Embryonic facial prominence (tissue), 1 donor: ENCODE data around the gene PLEKHS1.

ENCODE experiments used
- DNase-seq: peaks from one replicate; pipeline ENCODE4 v3.0.0-alpha.2; 2016; ENCODE audit errors: extremely low spot score

The PLEKHS1 gene

GRCh38 chr10:113751181-113751732 is at the start of gene PLEKHS1:
PLEKHS1 (plus strand) TSS chr10:113751682; CDS start chr10:113755278, 3,596 bp downstream.
- DNase-seq, result no peak

- DNase-seq, result no peak
Observed at GRCh38 chr10:113704637-113705343, 46.7 kb upstream of the PLEKHS1 start.

DNA sequence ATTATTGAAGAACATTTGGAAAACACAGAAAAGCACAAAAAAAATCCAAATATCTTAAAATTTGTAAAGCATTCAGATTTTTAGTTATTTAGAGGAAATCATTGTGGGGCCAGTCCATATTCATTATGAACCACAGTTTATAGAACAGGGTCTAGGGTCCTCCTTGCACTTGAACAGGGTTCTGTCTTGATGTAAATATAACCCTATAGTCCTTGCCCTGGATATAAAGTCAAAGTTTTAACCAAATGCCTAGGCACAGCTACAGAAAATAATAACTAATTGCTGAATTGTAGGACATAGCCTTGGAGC is 46.2 kb upstream of the PLEKHS1 start:
- DNase-seq, result no peak

DNA sequence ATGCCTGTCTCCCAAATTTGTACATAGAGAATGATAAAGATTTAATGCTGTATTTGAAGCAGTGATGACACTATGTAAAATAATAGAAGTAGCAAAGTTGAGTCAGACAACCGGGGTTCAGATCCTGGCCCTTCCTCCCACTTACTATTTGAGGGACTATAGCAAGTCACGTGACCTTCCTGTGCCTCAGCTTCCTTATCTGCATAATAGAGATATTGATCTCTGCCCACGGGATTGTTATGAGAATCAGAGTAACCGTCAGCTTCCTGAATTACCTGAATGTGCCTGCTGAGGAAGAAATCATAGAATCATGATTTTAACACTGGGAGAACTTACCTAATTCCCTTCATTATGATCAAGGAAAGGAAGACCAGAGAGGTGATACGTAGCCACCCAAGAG is 44.9 kb upstream of the PLEKHS1 start:
- DNase-seq, result no peak

- DNase-seq, result no peak
Observed at GRCh38 chr10:113708640-113709039, 42.8 kb upstream of the PLEKHS1 start.

- no peak for DNase-seq
Observed at GRCh38 chr10:113709221-113709838, 42.2 kb upstream of the PLEKHS1 start.

GRCh38 chr10:113711142-113711541 is 40.3 kb upstream of the PLEKHS1 start:
- no peak for DNase-seq

- DNase-seq, result no peak
Observed at GRCh38 chr10:113712024-113712423, 39.5 kb upstream of the PLEKHS1 start.

- no peak for DNase-seq
Observed at GRCh38 chr10:113712755-113713639, 38.5 kb upstream of the PLEKHS1 start.

DNA sequence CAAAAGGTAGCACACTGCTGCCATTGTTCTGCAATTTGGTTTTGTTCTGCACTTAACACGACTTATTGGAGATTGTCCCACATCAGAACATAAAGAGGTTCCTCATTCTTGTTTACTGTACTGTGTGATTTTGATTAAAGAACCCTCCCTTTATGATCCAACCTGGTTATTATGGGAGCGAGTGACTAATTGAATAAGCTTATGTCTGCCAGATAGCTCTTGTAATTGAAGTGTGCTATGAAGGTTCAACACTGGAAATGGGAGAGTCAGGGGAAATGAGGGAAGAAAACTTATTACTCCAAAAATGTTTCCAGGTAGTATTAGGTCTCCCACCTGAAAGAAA is 37.9 kb upstream of the PLEKHS1 start:
- DNase-seq, result no peak

DNA sequence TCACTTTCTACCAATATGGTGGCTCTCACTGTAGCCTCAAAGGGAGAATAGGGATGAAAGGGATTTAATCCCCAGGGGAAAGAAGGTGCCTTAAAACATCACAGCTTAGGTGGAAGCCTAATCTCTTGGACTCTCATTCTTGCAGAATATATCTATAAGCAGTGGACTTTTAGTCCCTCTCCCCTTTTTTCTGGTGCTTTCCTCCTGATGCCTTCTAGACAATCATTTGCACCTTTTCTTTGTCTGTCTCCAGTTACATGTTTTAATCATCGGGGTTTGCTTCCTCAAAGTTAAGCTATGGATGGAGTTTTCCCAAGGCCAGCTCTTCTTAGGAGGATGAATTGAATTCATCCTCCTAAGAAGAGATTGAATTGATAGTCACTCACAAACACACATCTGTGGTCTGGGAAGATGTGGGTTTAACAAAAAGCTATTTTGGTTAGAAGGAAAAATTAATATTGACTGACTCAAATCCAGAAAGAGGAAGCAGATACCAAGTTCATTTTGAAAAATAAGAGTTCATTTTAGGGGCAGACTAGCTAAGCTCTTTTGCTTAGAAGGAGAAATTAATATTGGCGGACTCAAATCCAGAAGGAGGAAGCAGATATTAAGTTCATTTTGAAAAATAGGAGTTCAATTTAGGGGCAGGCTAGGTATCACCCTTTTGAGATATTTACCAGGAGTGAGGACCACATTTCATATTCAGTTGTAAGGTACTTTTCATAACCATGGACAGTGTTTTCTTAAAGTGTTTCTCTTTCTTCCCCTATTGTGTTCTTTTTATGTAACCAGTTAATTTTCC is 35.2 kb upstream of the PLEKHS1 start:
- no peak for DNase-seq

GRCh38 chr10:113718969-113719822 is 32.3 kb upstream of the PLEKHS1 start:
- DNase-seq, result no peak

DNA sequence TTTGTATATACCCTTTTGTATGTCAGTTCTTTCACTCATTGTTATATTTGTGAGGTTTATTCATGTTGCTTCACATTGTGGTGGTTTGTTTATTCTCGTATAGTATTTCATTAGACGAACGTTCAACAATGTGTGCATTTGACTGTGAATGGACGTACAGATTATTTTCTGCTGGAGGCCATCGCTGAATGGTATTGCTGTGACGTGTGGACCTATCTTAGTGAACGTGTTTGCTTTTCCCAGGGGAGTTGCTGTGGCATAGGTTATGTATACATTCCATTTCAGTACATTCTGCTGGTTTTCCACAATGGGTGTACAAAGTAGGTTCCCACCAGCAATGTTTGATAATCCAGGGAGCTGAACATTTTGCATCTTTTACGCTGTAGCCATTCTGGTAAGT is 31.1 kb upstream of the PLEKHS1 start:
- DNase-seq, result no peak

GRCh38 chr10:113732160-113732881 is 19.2 kb upstream of the PLEKHS1 start:
- no peak for DNase-seq

- DNase-seq, result no peak
Observed at GRCh38 chr10:113732966-113733365, 18.5 kb upstream of the PLEKHS1 start.

DNA sequence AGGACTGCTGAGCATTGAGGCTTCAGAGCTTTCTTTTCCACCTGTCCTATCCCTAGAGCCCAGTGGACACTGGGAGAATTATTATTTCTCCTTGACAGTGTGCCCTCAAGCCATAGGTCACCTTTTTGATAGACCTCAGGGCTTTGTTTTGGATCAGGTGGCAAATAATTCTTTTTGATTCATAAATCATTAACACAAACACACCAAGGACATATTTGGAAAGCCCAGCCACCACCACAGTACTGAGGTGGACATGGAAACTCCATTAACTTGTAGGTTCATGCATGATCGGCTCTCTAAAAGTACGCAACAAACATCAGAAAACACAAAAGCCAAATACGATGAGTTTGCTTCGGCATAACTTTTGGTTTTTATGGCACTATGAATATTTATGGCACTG is 17.8 kb upstream of the PLEKHS1 start:
- no peak for DNase-seq

- no peak for DNase-seq
Observed at GRCh38 chr10:113735913-113736312, 15.6 kb upstream of the PLEKHS1 start.

DNA sequence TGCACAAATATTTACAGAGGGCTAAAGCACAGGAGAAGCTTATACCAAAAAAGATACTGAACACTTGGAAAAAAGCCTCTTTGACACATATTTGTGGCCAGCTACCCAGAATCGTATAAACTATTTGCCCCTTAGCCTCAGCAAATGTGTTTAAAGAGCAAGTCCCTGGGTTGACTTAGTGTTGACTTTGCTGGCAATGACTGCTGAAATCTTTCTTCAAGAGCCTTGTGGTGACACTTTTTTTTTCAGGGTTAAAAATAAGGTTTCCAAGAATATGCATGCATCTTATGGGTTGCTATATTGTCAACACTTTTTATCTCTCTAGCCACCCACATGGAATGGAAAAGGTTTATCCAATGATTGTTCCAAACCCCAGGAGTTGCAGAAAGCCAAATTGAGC is 14.9 kb upstream of the PLEKHS1 start:
- no peak for DNase-seq

- DNase-seq, result no peak
Observed at GRCh38 chr10:113739031-113739430, 12.5 kb upstream of the PLEKHS1 start.

DNA sequence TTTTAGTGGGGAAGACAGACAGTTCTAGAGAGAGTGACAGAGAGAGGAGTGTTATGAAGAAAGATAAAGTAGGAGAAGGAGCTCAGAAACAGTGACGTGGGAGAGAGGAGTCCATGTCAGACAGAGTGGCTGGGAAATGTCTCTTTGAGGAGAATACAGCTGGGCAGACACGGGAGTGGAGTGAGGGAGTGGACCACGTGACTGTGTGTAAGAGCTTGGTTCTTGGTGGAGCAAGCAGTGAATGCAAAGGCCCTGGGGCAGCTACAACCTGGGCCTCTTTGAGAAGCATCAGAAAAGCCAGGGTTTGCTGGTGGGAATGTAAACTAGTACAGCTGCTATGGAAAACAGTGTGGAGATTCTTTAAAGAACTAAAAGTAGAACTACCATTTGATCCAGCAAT is 11.9 kb upstream of the PLEKHS1 start:
- no peak for DNase-seq
